Sigmoid colon (tissue), 4 donors: ENCODE data around the gene GABRD.

ENCODE experiments used
- CTCF ChIP-seq, 4 experiments: fragments of 450-650 bp in 3 of 4; fragments of 200-600 bp in 1 of 4; IDR thresholded peaks; one replicate each; pipeline ENCODE4 v1.5.1; 2016 to 2019; ENCODE audit warnings: antibody characterized with exemption in 4 of 4, mild to moderate bottlenecking in 3 of 4, moderate library complexity in 2 of 4
- EP300 ChIP-seq, 4 donors: sonication (generic); formaldehyde crosslinking; IDR thresholded peaks; one replicate each; pipeline ENCODE4 v1.6.1; 2017; ENCODE audit warnings: antibody characterized with exemption in 4 of 4
- POLR2A ChIP-seq, 2 donors: fragments of 450-650 bp; IDR thresholded peaks; one replicate each; pipeline ENCODE4 v1.6.1; 2016; ENCODE audit warnings: antibody characterized with exemption in 2 of 2, mild to moderate bottlenecking in 2 of 2, moderate library complexity in 2 of 2

GRCh38 chr1:1971017-1971416 is 48.1 kb upstream of the GABRD start:
- no peak for TF ChIP-seq CTCF (IDR thresholded peaks at IDR 0.05)
- no peak for TF ChIP-seq EP300 (IDR thresholded peaks at IDR 0.05)
- no peak for TF ChIP-seq POLR2A (IDR thresholded peaks at IDR 0.05)
